ENCODE data around the gene JARID2. TPM values are rescaled to one million over a fixed set of nuclear protein-coding genes. Genes with fewer than 3 reads are reported as not detected.

JARID2 gene
- total and polyA plus RNA-seq, 2 of the 8 experiments (the other 6 are each of a cell fraction or from before 2014, with no cell fraction given): 60.1 to 239 TPM

GRCh38 chr6:15303162-15303919 is 57.5 kb downstream of the JARID2 start:
- no peak overlapping the region for H3K23ac ChIP-seq (ENCODE audit: insufficient read length)
- H2BK12ac ChIP-seq (ENCODE audit: low read depth, low read length): no peak overlapping the region
- no peaks in the 10 kb centered on the region for H3K9me3 ChIP-seq (ENCODE audit: insufficient read depth in 2 of 2, low read depth in 1 of 2, low read length in 1 of 2)
- no peak overlapping the region for H4K5ac ChIP-seq (ENCODE audit: insufficient read length, low read depth, low read length)
- H2BK15ac ChIP-seq (ENCODE audit: low read length): no peak overlapping the region
- H3K4me1 ChIP-seq (replicated peaks in 1 of 4; ENCODE audit: control insufficient read depth in 3 of 4, insufficient read depth in 4 of 4, low read length in 3 of 4): peaks cover 9 to 33% (median 28%) of the 10 kb centered on the region in 4 experiments
- peaks cover 87 to 100% of the 10 kb centered on the region in 2 experiments for H3K79me2 ChIP-seq (ENCODE audit: control insufficient read depth in 1 of 2, insufficient read depth in 2 of 2, low read length in 2 of 2)
- H3K4me2 ChIP-seq (ENCODE audit: insufficient read depth in 1 of 2, low read depth in 2 of 2, low read length in 2 of 2): peak overlapping the region; percentile 5 to 26; a peak in 2 of 4 replicates
- ChIA-PET CTCF (ENCODE audit: partially characterized antibody) (interaction anchor here (1.3 kb wide), 1 partner anchor 25 kb away, joined by 3 read pairs; no protein-coding TSS in a partner anchor), POLR2A (ENCODE audit: partially characterized antibody) (interaction anchor here (0.8 to 1.3 kb wide), 5 partner anchors 9 to 38 kb away, joined by 3 to 4 read pairs (median 3); no protein-coding TSS in a partner anchor)
- no peak overlapping the region for H3K18ac ChIP-seq (ENCODE audit: extremely low read depth, low read length)
- TF ChIP-seq PHF8 (conservative IDR thresholded peaks at IDR 0.05; ENCODE audit: low read depth, low read length) (no peak), POLR2A (IDR thresholded peaks at IDR 0.05; ENCODE audit: control extremely low read depth in 1 of 2, low read depth in 2 of 2, low read length in 2 of 2) (peak in 1 of 2 experiments; percentile 15; a peak in 1 of 3 replicates)
- H3K27ac ChIP-seq (ENCODE audit: low read depth, low read length): peak overlapping the region; percentile 6; the same call in 1 of the 2 replicates
- H2AK5ac ChIP-seq (ENCODE audit: low read depth, low read length): no peak overlapping the region
- no peak overlapping the region for H4K91ac ChIP-seq (replicated peaks; ENCODE audit: insufficient read length, low read length)
- peaks cover 3% of the 10 kb centered on the region; the same call in 1 of the 2 replicates for H3K79me1 ChIP-seq (ENCODE audit: low read depth, low read length)
- WGBS, 2 experiments (ENCODE audit: extremely low coverage in 1 of 2, insufficient coverage in 1 of 2, insufficient read length in 1 of 2, insufficient replicate concordance in 2 of 2, low coverage in 1 of 2, low lambda C conversion rate in 2 of 2, missing lambda C conversion rate in 1 of 2): 85% methylated on average over 7 of the region's 7 CpGs; no CpG with 5 or more reads in 1 of the 2 experiments
- peaks cover 53 to 69% of the 10 kb centered on the region in 2 experiments for H4K20me1 ChIP-seq (replicated peaks in 1 of 2; ENCODE audit: control insufficient read depth in 1 of 2, insufficient read depth in 2 of 2, low read length in 2 of 2)
- no peak for FAIRE-seq
- H3K9ac ChIP-seq (replicated peaks in 1 of 4; ENCODE audit: extremely low read depth in 1 of 4, low read depth in 3 of 4, low read length in 3 of 4): no peak overlapping the region
- no peak overlapping the region for H2BK20ac ChIP-seq (ENCODE audit: low read length)
- H4K8ac ChIP-seq (ENCODE audit: extremely low read depth, insufficient read depth, low read length): no peak overlapping the region
- H2BK120ac ChIP-seq (replicated peaks; ENCODE audit: low read depth, low read length): no peak overlapping the region
- H3K4ac ChIP-seq (replicated peaks; ENCODE audit: insufficient read length, low read depth, low read length): no peak overlapping the region
- H3K4me3 ChIP-seq (ENCODE audit: extremely low read depth in 1 of 4, insufficient read depth in 2 of 4, low read depth in 3 of 4, low read length in 4 of 4): no peak overlapping the region
- peaks cover 0 to 9% (median 0%) of the 10 kb centered on the region in 4 experiments; a peak in 1 of 8 replicates for H3K36me3 ChIP-seq (ENCODE audit: control insufficient read depth in 2 of 4, insufficient read depth in 4 of 4, low read length in 3 of 4)
- DNase-seq (ENCODE audit: low read depth in 1 of 2, low spot score in 2 of 2): peak in 1 of 2 experiments; percentile 47
- H3K56ac ChIP-seq (replicated peaks; ENCODE audit: insufficient read length, low read depth, low read length): no peak overlapping the region
- no peaks in the 10 kb centered on the region; the same call in 1 of the 2 replicates for H3K23me2 ChIP-seq (ENCODE audit: low read depth, low read length)
- no peak overlapping the region for H2BK5ac ChIP-seq (ENCODE audit: low read depth, low read length)
- no peak overlapping the region for H3K14ac ChIP-seq (ENCODE audit: insufficient read length)
- H3K27me3 ChIP-seq (replicated peaks in 1 of 4; ENCODE audit: control insufficient read depth in 3 of 4, extremely low read depth in 1 of 4, insufficient read depth in 3 of 4, low read length in 3 of 4): no peaks in the 10 kb centered on the region
- no peak overlapping the region for H2AFZ ChIP-seq (ENCODE audit: low read length)
